ENCODE data around the gene S100A5.

GRCh38 chr1:153538315-153538821, 2.4 kb downstream of the S100A5 start:
- no peak for TF ChIP-seq CTCF (IDR thresholded peaks at IDR 0.05 in 4 of 5, conservative IDR thresholded peaks at IDR 0.05 in 1 of 5)
- no peak for TF ChIP-seq POLR2A (IDR thresholded peaks at IDR 0.05)

Data from gastrocnemius medialis (tissue), 4 donors.